Measurements from ENCODE around the gene RBP3.
A peak's percentile ranks its signal among the peaks of the same experiment; 100 is the strongest.

Gene RBP3

GRCh38 chr10:47348138-47348651 lies at the start of gene RBP3:
TSS of gene RBP3 (plus strand) at chr10:47348363. CDS start at chr10:47348485, 122 bp downstream.
- DNase-seq: no peak

- DNase-seq: no peak
Observed at GRCh38 chr10:47298715-47299114, 49.4 kb upstream of the RBP3 start.

- no peak for DNase-seq
Observed at GRCh38 chr10:47299611-47300428, 48.3 kb upstream of the RBP3 start, which contains the start of gene GDF10. TSS of gene GDF10 (plus strand) at chr10:47300197. CDS start at chr10:47300652, 455 bp downstream.

GRCh38 chr10:47300429-47300931 lies 47.7 kb upstream of the RBP3 start:
- no peak for DNase-seq

GRCh38 chr10:47301833-47302232 lies 46.3 kb upstream of the RBP3 start:
- DNase-seq: no peak

- DNase-seq: no peak
Observed at GRCh38 chr10:47303105-47303504, 45.1 kb upstream of the RBP3 start.

- DNase-seq: no peak
Observed at GRCh38 chr10:47303866-47304265, 44.3 kb upstream of the RBP3 start.

- DNase-seq: no peak
Observed at GRCh38 chr10:47305566-47305965, 42.6 kb upstream of the RBP3 start.

GRCh38 chr10:47306387-47307210 lies 41.6 kb upstream of the RBP3 start:
- no peak for DNase-seq

GRCh38 chr10:47307381-47307780 lies 40.8 kb upstream of the RBP3 start:
- DNase-seq: no peak

- no peak for DNase-seq
Observed at GRCh38 chr10:47308775-47309174, 39.4 kb upstream of the RBP3 start.

- DNase-seq: peak; percentile 10
Observed at GRCh38 chr10:47309408-47310089, 38.6 kb upstream of the RBP3 start.

- no peak for DNase-seq
Observed at GRCh38 chr10:47310090-47310505, 38.1 kb upstream of the RBP3 start.

- peak; percentile 63 for DNase-seq
Observed at GRCh38 chr10:47311193-47311931, 36.8 kb upstream of the RBP3 start.

- peak; percentile 85 for DNase-seq
Observed at GRCh38 chr10:47311932-47312662, 36.1 kb upstream of the RBP3 start.

- DNase-seq: no peak
Observed at GRCh38 chr10:47312663-47312995, 35.5 kb upstream of the RBP3 start.

GRCh38 chr10:47314416-47314970 lies 33.7 kb upstream of the RBP3 start:
- DNase-seq: no peak

- DNase-seq: no peak
Observed at GRCh38 chr10:47315421-47315820, 32.7 kb upstream of the RBP3 start.

GRCh38 chr10:47316131-47316530 lies 32.0 kb upstream of the RBP3 start:
- no peak for DNase-seq

GRCh38 chr10:47317251-47317650 lies 30.9 kb upstream of the RBP3 start:
- no peak for DNase-seq

- no peak for DNase-seq
Observed at GRCh38 chr10:47318706-47319105, 29.5 kb upstream of the RBP3 start.
